ENCODE data around the gene PLXNA4. TPM values are rescaled to one million over a fixed set of nuclear protein-coding genes. Genes with fewer than 3 reads are reported as not detected.

The PLXNA4 gene
- total RNA-seq, 1 donor from 2014 or later = 15.5 TPM

DNA sequence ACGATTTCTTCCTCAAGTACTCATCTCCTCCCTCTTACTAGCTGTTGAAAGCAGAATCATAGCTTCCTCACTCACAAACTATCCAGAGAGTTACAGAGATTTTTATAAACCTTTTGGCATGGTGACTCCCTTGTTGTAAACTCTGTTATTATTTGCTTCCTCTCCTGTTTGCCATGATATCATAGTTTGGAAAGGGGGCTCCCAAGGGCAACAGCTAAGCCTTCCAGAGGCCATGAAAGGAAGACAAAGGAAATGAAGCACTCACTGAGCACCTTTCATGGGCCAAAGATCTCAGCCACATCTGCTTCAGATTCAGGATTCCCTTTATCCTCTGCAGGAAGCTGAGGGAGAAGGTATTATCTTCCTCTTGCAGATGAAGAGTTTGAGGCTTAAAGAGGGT lies 484.6 kb downstream of the PLXNA4 start:
- no peak for DNase-seq (ENCODE audit: low read depth, low spot score)

DNA sequence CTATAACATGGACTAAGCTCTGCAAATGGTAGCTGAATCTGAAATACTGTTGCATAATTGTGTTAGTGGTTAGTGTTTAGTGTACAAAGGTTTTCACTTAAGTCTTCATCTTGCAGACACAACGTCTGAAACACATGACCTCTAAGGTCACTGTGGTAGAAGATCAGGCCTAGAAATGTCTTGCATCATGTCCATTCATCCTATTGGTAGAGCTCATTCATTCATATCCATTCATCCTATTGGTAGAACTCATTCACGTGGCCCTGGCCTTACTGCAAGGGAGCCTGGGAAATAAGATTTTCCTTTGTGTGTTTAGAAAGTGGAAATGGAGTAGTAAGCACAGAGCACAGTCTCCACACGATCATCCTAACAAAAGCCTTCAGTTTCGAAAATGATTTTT lies 485.8 kb downstream of the PLXNA4 start:
- DNase-seq (ENCODE audit: low read depth, low spot score) = no peak

DNA sequence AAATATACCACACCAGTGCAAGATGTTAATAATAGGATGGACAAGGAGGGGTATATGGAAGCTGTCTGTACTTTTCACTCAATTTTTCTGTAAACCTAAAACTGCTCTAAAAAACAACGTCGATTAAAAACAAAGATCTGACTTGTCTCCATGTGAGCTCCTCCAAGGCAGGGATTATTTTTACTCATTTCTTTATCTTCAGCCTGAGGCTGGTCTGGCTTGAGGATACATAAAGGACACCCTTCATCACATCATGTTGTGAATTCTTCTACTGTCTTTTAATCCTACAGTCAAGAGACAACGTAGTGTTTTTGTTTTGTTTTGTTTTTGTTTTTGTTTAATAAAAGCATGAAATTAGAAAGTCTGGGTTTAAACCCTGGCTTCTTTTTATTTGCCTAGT lies 486.9 kb downstream of the PLXNA4 start:
- DNase-seq (ENCODE audit: low read depth, low spot score) = no peak

DNA sequence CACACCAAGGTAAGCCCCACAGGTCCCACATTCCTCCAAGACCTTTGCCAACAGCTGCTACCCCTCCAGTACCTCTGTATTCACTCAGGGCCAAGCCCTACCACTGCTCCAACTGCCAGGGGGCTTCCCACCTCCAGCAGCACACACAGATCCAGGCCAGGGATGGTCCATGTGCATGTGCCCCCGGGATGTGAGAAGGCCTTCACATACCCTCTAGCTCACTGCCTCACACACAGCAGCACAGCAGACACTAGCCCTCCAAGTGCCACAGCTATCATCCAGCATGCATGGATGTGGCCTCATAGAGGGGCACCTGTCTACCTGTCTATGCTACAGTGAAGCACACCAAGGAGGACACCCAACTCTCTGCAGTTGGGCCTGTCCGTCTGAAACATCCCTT lies 488.8 kb downstream of the PLXNA4 start:
- DNase-seq (ENCODE audit: low read depth, low spot score) = no peak

DNA sequence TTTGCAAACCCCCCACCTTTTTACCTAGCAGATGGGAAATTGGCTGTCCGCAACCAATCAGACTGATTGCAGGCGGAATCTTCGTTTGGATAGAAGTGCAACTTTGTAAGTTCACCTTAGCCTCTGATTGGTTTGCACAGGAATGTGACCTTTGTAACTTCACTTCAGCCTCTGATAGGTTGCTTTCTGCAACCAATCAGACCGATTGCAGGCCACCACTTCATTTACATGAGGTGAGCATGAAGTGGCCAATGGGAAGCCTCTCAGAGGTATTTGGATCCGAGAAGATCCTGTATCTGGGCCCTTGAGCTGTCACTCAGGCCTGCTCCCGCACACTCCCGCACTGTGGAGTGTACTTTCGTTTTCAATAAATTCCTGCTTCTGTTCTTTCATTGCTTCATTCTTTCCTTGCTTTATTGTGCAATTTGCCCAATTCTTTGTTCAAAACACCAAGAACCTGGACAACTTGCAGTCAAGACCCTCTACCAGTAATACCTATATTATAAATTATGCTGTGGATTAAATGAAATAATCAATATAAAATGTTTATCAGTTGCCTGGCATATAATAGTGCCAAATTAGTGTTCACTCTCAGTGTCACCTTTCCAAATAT lies 491.4 kb downstream of the PLXNA4 start:
- DNase-seq (ENCODE audit: low read depth, low spot score) = no peak

DNA sequence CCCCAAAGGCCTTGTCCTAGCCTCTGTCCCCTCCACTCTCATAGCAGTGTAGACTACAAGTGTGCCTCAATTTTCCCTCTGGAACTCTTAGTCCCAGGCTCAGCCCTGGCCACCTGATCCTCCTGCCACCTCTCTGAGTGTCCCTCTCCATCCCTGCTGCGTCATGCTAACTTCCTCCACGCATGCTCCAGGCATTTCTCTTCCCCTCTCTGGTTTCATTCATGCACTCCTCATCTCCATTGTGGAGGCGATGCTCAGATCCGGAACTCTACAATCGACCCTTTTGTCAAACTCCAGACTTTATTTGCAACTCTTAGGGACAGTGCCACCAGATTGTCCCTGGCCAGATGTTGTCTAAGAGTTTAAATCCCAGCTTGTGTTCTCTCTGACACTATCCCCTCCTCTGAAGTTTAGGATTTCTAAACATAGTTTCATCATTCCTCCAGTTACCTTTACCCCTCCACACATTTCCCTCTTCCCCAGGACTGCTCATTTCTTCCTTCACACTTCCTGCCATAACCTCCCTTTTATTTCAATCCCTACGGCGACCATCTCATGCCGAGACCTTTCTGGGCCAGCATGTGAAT lies 492.6 kb downstream of the PLXNA4 start:
- DNase-seq (ENCODE audit: low read depth, low spot score) = no peak

DNA sequence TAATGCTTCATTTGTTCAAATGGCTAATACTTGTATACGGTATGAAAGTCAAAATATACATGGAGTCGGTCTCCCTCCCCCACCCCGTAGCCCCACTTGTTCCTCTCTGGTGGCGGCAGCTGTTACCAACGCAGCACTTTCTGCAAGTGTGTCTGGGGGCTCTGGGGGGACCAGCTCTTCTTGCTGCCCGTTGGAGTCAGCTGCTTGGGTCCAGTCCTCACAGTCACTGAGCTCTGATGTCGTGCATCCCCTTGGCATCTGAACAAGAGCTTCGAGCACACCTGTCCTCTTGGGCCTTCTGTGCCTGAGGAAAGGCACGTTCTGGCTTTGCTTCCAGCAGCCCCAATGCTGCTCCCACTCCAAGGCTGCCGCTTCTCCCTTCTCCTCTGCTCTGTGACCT lies 493.1 kb downstream of the PLXNA4 start:
- DNase-seq (ENCODE audit: low read depth, low spot score) = no peak

DNA sequence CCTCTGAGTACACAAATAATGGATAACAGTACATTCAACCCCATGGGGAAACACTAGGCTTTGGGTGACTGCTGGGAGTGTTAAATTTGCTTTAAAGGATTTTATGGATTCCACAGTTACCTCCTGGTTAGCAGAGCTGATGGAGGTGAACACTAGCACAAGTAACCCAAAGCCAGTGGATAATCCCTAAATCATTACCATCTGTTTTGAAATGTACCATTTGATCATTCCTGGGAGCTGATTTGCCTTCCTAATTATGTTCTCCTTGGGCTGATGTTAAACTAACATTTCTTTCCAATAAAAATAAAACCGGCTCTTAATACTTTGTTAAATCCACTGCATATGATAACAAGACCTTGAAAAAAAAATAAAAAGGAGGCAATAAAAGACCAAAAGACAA lies 493.9 kb downstream of the PLXNA4 start:
- no peak for DNase-seq (ENCODE audit: low read depth, low spot score)

DNA sequence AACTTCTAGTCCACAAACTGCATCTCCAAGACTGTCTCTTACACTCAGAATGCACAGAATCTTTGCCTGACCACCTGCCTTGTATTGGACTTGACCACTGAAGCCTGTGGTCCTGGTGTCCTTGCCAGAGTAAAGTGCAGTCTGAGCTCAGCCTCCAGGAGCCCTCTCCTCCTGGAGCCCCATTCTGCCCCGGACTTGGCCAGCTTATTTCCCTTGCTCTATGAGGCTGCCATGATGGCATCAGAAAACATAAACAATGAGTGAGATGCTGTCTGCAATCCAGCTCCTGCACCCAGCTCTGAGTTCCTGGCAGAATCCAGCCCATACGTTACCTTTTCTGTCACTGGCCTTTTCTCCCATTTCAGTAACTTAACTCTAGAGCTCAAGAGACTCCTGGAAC lies 494.6 kb downstream of the PLXNA4 start:
- no peak for DNase-seq (ENCODE audit: low read depth, low spot score)

DNA sequence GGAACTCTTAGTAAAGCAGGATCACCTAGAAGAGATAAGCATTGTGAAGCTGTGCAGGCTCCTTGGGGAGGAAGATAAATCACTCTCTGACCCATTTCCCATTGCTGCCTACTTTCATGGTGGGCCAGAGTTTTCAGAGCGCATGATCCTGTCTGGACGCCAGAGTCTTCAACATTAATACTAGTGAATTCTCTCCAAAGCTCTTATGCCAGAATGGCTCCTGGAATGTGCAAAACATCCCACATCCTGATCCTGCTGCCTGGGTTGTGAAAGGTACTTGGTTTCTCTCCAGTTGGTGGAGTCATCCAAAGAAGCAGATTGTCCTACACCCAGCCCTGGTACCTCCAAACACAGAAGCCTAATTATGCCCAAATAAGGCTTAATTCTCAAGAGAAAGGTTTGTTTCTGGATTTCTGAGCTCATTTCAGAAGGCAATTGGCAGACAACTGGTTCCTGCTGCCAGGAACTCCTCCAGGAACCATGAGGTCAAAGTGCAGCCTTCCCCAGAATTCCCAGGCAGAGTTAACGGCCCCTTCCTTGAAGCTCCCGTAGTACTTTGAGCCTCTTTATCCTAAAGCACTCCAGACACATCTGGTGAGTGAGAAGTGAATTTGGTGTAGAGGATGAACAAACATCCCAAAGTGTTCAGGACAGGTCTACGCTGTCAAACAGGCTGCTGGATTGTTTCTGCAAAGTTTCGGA lies 495.2 kb downstream of the PLXNA4 start:
- DNase-seq (ENCODE audit: low read depth, low spot score) = no peak

DNA sequence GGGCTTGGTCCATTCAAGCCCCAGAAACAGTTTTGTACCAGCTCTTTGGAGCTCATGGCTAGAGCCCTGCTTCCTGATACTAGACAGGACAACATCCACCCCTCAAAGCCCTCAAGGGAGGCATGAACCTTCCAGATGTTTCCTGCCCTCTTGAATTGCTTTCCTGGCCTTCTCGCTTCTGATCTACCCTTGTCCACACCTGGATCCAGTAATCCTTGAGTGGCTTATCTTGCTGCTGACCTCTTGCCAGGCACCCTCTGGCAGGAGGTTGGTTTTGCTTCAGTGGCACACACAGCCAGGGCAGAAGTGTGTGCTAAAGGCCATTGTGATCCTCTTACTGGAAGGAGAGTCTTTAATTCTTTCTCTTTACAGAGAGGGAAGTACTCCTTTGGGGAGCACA lies 495.8 kb downstream of the PLXNA4 start:
- DNase-seq (ENCODE audit: low read depth, low spot score) = no peak

DNA sequence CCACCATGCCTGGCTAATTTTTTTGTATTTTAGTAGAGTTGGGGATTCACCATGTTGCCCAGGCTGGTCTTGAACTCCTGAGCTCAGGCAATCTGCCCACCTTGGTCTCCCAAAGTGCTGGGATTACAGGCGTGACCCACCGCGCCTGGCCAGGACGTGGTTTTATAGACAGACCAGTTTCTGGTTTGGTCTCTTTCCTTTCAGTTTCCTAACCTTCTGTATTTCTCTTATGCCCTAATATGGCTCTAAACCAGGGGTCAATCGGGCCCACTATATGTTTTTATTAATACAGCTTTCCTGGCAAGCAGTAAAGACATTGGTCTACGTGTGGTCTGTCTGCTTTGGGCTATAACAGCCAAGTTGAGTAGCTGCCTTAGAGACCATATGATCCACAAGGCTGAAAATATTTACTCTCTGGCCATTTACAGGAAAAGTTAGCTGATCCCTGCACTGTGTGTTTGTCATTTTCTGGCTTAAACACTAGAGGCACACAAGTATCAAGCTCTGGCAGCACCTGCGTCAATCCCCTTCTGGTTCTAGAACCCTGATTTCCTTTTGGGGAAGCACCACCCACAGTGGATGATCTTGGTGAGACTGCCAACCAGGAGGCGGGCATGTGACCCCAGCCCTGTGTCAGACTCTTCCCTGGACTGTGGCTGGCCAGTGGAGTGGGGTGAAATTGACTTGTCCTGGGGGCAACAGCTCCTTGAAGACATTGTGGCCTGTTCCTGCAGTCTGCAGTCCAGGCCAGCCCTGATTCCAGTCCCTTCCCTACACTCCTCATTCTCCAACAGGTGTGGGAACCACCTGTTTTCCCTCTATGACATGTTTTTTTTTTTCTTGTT lies 497.2 kb downstream of the PLXNA4 start:
- DNase-seq (ENCODE audit: low read depth, low spot score) = no peak

DNA sequence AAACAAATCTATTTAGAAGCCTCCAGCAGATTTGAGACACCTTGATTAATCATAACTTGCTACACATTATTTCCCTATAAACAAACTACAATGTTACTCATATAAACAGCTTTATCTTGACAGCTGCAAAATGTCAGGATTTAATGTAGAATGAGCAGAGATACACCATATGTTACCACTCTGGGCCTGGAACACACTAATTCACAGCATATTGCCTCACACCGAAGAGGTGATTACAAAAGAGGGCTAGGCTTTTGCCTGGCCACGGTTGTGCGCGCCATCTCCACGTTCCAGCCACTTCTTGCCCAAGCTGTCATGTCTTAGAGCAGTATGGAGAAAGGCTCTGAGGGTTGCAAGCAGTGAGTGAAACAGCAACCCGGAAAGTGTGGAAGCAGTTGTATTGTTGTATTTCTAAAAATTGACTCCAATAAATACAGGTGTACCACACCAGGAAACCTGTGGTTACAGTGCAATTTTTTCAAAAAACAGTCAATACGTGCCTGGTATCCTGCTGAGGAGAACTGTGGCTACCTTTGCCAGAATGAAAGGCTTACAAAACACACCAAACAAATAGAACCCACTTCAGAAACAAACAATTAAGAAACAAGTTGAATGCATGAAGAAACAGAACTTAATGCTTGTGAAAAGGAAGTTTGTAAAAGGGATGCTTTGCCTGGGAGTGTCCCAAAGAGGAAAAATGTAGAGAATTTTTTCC lies 498.1 kb downstream of the PLXNA4 start:
- DNase-seq (ENCODE audit: low read depth, low spot score) = no peak

DNA sequence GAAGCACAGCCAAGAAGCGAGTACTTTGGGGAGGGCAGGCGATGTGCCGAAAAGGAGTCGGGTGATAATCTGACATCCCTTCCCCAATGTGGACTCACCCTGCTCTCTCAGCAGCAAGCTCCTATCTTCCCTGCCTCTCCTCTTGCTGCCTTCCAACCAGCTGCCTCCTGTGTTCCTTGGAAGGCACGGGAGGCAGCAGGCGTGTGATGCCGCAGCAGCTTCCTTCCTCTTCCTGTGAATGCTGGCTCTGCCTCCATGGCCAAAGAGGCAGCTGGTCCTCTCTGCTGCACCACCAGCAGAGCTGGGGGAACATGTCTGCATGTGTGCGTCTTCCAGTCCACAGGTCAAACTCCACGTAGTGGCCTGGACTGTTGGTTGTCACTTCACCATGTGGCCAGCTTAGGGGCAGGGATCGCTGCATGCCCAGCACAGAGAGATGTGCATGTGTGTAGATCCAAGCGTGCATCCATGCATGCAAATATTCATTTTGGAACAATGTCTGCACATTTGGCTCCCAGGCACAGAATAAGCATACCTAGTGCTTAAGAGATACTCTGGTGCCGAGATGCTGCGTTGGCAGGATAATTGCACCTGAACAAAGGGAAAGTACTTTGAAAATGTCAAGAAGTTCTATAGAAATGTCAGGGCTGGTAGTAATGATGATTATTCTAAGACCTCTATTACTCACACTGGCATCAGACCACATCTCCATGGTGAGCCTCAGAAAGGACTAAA lies 499.8 kb downstream of the PLXNA4 start:
- DNase-seq (ENCODE audit: low read depth, low spot score) = no peak

DNA sequence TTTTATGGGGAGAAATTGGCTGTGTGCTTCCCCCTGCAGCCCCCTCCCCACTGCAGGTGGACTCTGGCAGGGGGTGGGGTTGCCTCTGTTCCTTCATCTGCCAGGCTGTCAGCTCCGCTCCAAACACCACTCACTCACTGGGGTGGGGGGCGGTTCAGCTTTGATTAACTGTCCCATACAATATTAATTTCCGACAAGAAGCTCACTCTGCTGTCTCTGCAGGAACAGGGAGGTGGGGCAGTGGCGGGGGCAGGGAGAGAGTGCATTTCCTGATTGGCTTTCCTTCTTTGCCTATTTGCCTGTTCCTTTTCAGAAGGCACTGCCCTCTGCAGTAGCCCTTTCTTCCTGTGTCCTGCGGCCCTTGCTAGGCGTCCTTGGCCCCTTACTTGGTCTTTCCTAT lies 500.8 kb downstream of the PLXNA4 start:
- no peak for DNase-seq (ENCODE audit: low read depth, low spot score)

DNA sequence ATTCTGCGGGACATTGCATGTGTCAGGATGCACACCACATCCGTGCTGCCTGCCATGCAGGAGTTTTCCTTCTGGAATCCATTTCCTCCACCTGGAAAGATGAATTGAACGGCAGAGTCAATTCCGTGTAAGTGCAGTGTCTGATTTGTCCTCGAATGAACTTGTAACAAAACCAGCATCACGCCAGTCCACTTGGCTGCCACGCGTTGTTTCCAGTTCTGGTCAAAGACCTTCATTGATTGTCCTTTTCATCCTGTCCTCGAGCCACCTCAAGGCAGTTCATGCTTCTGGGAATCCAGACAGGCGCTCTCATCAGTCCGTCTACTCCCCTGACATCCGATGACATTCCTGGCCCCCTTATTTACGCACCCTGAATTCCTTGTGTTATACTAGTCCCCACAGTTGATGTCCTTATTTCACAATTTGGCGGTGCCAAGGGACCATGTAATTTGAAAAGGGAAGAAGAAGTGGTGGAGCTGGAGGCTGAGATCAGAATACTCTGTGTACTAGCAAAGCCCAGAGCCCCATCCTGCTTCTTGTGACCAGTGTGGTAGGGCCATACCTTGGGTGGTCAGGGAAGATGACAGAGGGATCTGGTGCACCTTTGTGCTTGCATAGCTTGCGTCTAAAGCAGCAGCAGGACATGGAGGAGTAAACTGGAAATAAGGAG lies 502.2 kb downstream of the PLXNA4 start:
- DNase-seq (ENCODE audit: low read depth, low spot score) = no peak

Measured in pulmonary artery endothelial cell (primary cell).